K562 (cell line): ENCODE results near the gene GPR39. TPM values are rescaled to one million over a fixed set of nuclear protein-coding genes. Genes with fewer than 3 reads are reported as not detected.

ENCODE experiments used
- ATAC-seq: fragments of 200-7000 bp; cut with Tn5 transposase; 3 replicates; pipeline ENCODE4 v1.9.1; 2020; ENCODE audit warnings: moderate library complexity
- BruUV-seq: library from RNA; stranded (reverse); fragments of 400-500 nt; replicated peaks from 2 replicates; lab custom pipeline; 2021; lab: Mats Ljungman, UMichigan
- CTCF ChIA-PET: fragments of 300-600 bp; formaldehyde crosslinking; extraction: SDS; loops from one replicate; lab custom pipeline; 2021; ENCODE audit warnings: low intra/inter-chr PET ratio; lab: Yijun Ruan, JAX
- POLR2A ChIA-PET: fragments of 300-600, 350-650 bp; sonication (Branson Sonifier 250); formaldehyde crosslinking; extraction: SDS; loops from one replicate; lab custom pipeline; 2021; ENCODE audit warnings: antibody characterized with exemption, inconsistent platforms; lab: Yijun Ruan, JAX
- DNase-seq, 4 experiments: peaks; one replicate each; pipeline versions ENCODE4 v3.0.0 to v3.0.0-alpha.2; 2011 to 2018; ENCODE audit warnings: low spot score in 3 of 4, mixed read lengths in 3 of 4; ENCODE audit errors: extremely low read depth in 1 of 4
- FAIRE-seq: peaks from 2 replicates; lab custom pipeline; 2011; peaks lifted over from hg19 to GRCh38; lab: Jason Lieb, UNC
- H2AFZ ChIP-seq: 2 replicates; pipeline ENCODE4 v1.6.0; 2011; ENCODE audit warnings: low read depth, low read length, control low read depth, inconsistent platforms
- H3K27ac ChIP-seq: fragments of 200-600 bp; 3 replicates; pipeline ENCODE4 v1.8.0; 2011; ENCODE audit warnings: low read depth, mild to moderate bottlenecking, control low read depth, inconsistent platforms, low read length, moderate library complexity, mixed read lengths; ENCODE audit errors: extremely low read depth
- H3K27me3 ChIP-seq, 2 experiments: fragments of 300-600 bp in 1 of 2; 2 replicates in 1 of 2; 3 replicates in 1 of 2; pipeline versions ENCODE4 v1.6.0 to v1.8.0; 2011; ENCODE audit warnings: inconsistent platforms in 2 of 2, low read length in 2 of 2, mild to moderate bottlenecking in 1 of 2, mixed read lengths in 1 of 2, moderate library complexity in 1 of 2; ENCODE audit not compliant: control insufficient read depth in 2 of 2, insufficient read depth in 2 of 2
- H3K36me3 ChIP-seq: fragments of 300-600 bp; 3 replicates; pipeline ENCODE4 v1.8.0; 2011; ENCODE audit warnings: mild to moderate bottlenecking, low read length, inconsistent platforms; ENCODE audit not compliant: control insufficient read depth, insufficient read depth
- H3K4me1 ChIP-seq, 2 experiments: fragments of 200-600 bp in 1 of 2; replicated peaks in 1 of 2; 2 replicates in 1 of 2; 3 replicates in 1 of 2; pipeline versions ENCODE4 v1.5.1 to v1.8.0; 2011; ENCODE audit warnings: inconsistent platforms in 2 of 2, low read length in 2 of 2, mild to moderate bottlenecking in 1 of 2, mixed read lengths in 1 of 2, moderate library complexity in 1 of 2; ENCODE audit not compliant: control insufficient read depth in 2 of 2, insufficient read depth in 2 of 2
- H3K4me2 ChIP-seq: 2 replicates; pipeline ENCODE4 v1.6.1; 2011; ENCODE audit warnings: low read length, control low read depth, inconsistent platforms, mixed read lengths; ENCODE audit not compliant: insufficient read depth
- H3K4me3 ChIP-seq: fragments of 200-600 bp; sonication (generic), shearing (Covaris generic); 2 replicates; pipeline ENCODE4 v1.5.1; 2016; ENCODE audit warnings: control low read depth, inconsistent platforms
- H3K79me2 ChIP-seq: fragments of 200-600 bp; 3 replicates; pipeline ENCODE4 v1.8.0; 2011; ENCODE audit warnings: low read length, inconsistent platforms; ENCODE audit not compliant: control insufficient read depth, insufficient read depth
- H3K9ac ChIP-seq, 2 experiments: 2 replicates each; pipeline versions ENCODE4 v1.6.0 to v1.6.1; 2011; ENCODE audit warnings: low read depth in 2 of 2, low read length in 2 of 2, control low read depth in 1 of 2, inconsistent platforms in 1 of 2, mild to moderate bottlenecking in 1 of 2, mixed read lengths in 1 of 2; ENCODE audit not compliant: insufficient read depth in 1 of 2
- H3K9me1 ChIP-seq: one replicate; pipeline ENCODE4 v1.6.0; 2011; ENCODE audit warnings: inconsistent platforms, mild to moderate bottlenecking, low read length, moderate library complexity; ENCODE audit not compliant: control insufficient read depth, insufficient read depth
- H3K9me3 ChIP-seq: replicated peaks from 2 replicates; pipeline ENCODE4 v1.5.1; 2011; ENCODE audit warnings: low read depth, low read length, inconsistent platforms; ENCODE audit not compliant: control insufficient read depth, insufficient read depth
- H4K20me1 ChIP-seq: replicated peaks from 2 replicates; pipeline ENCODE4 v1.6.1; 2011; ENCODE audit warnings: low read length, inconsistent platforms, mixed read lengths; ENCODE audit not compliant: control insufficient read depth, insufficient read depth
- ATF7 ChIP-seq: fragments of 450-650 bp; IDR thresholded peaks from 2 replicates; pipeline ENCODE4 v1.7.1; 2014; ENCODE audit warnings: mild to moderate bottlenecking, moderate library complexity
- CBFB ChIP-seq: sonication (generic); formaldehyde crosslinking; IDR thresholded peaks from 2 replicates; pipeline ENCODE4 v1.4.0; 2020; ENCODE audit warnings: mild to moderate bottlenecking, missing genetic modification reagents
- FOXJ2 ChIP-seq: fragments of 200-800 bp; sonication (Bioruptor generic); IDR thresholded peaks from 2 replicates; pipeline ENCODE4 v1.6.1; 2016; ENCODE audit warnings: missing genetic modification characterization, missing compliant biosample characterization
- FOXK1 ChIP-seq: sonication (generic); formaldehyde crosslinking; IDR thresholded peaks from 2 replicates; pipeline ENCODE4 v1.8.0; 2022; ENCODE audit warnings: missing genetic modification reagents, mild to moderate bottlenecking, borderline replicate concordance
- HLTF ChIP-seq: fragments of 450-650 bp; IDR thresholded peaks from 2 replicates; pipeline ENCODE4 v1.6.1; 2016
- MBD2 ChIP-seq: sonication (generic); IDR thresholded peaks from 2 replicates; pipeline ENCODE4 v1.6.1; 2016; ENCODE audit warnings: low read depth, borderline replicate concordance
- PHF20 ChIP-seq: fragments of 450-650 bp; IDR thresholded peaks from 2 replicates; pipeline ENCODE4 v1.6.1; 2018; ENCODE audit not compliant: partially characterized antibody
- TCF7L2 ChIP-seq: fragments of 150-350 bp; IDR thresholded peaks from 2 replicates; pipeline ENCODE4 v1.6.1; 2016; ENCODE audit warnings: low read depth, mild to moderate bottlenecking, low read length, moderate library complexity
- TRIM28 ChIP-seq: fragments of 450-650 bp; IDR thresholded peaks from 2 replicates; pipeline ENCODE4 v1.6.1; 2017
- ZZZ3 ChIP-seq: fragments of 450-650 bp; IDR thresholded peaks from 2 replicates; pipeline ENCODE4 v1.6.1; 2016; ENCODE audit warnings: antibody characterized with exemption, mild to moderate bottlenecking, moderate library complexity
- WGBS: fragments of 100-300 bp; shearing (Covaris generic); methylation state at CpG from one replicate; pipeline ENCODE4 v1.1.6; 2016; ENCODE audit warnings: low coverage, mixed read lengths; ENCODE audit not compliant: insufficient coverage; ENCODE audit errors: missing lambda C conversion rate; 5-methylcytosine and 5-hydroxymethylcytosine counted together
- in situ Hi-C: fragments of 300-500 bp; cut with MboI; formaldehyde crosslinking; loops from 4 replicates; pipeline ENCODE4 v1.15.0; 2018; ENCODE audit warnings: inconsistent platforms, mixed read lengths
- intact Hi-C: fragments of 100-400 bp; cut with micrococcal nuclease; formaldehyde crosslinking; loops from 2 replicates; pipeline ENCODE4 v1.14.2; 2022
- polyA plus RNA-seq, 8 experiments: library from polyadenylated mRNA; depleted of rRNA in 4 of 8; stranded (reverse) in 5 of 8; unstranded in 3 of 8; fragments of >200 nt; fragmentation: Nextera tagmentation in 2 of 8; fragmentation: Illumina TruSeq in 1 of 8; extraction: Ambion mirVana in 2 of 8; extraction: Trizol in 1 of 8; gene quantifications; 2 replicates each; pipeline versions ENCODE4 v1.2.1 to v1.2.3, GENCODE V29; 2011 to 2014; ENCODE audit warnings: inconsistent platforms in 1 of 8, missing spikeins in 1 of 8
- total RNA-seq, 7 experiments: library from RNA; depleted of rRNA in 6 of 7; stranded (reverse); fragments of >200 nt in 6 of 7; fragmentation: Illumina TruSeq in 2 of 7; extraction: Trizol in 2 of 7; gene quantifications; 2 replicates each; pipeline versions ENCODE4 v1.2.1 to v1.2.3, GENCODE V29; 2011 to 2021; ENCODE audit warnings: low replicate concordance in 1 of 7
- TF ChIP-seq, protein P1 (sequence below): sonication (generic); formaldehyde crosslinking; IDR thresholded peaks from 2 replicates; pipeline ENCODE4 v1.8.1; 2023; ENCODE audit warnings: mild to moderate bottlenecking, missing genetic modification reagents, moderate library complexity
- TF ChIP-seq, protein P2 (sequence below): sonication (generic); formaldehyde crosslinking; IDR thresholded peaks from 2 replicates; pipeline ENCODE4 v1.8.0; 2022; ENCODE audit warnings: mild to moderate bottlenecking, missing genetic modification reagents

The GPR39 gene
- total and polyA plus RNA-seq, 9 of the 15 experiments (the other 6 are each of a cell fraction or from before 2014, with no cell fraction given) = 0.04 TPM; not detected in 8

DNA sequence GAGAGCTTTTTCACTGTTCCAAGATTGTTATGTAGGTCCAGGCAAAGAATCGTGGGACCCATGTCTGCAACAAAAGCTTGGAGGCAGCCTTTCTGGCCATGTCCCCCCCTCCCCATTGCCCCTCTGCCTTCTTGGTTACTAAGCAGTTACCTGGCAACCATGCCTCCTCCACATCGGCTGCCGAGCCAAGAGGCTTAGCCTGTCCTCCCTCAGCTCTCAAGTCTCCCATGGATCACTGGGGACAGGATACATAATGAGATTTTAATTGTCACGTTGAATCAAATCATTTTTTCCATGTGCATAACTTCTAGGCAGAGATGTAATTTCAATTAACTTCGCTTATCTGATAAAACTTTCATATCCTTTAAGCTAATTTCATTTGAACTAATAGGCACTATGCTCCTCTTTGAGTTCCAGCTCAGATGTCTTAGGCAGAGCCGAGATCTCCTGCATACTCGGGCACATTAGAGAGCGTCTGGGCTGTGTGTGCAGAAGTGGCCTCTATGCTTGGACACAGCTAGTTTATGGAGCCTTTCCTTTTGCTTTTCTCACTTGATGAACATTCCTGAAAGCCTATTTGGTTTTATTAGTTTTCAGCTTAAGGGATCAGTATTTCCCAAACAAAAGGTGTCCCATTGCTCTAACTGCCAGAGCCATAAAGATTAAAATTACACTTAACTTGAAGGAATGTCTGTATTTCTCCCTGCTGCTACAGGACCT, 172.7 kb downstream of the GPR39 start:
- H3K36me3 ChIP-seq = no peaks in the 10 kb centered on the region
- H2AFZ ChIP-seq = no peak overlapping the region
- no peak for DNase-seq
- under 1% methylated on average over 8 of the region's 8 CpGs for WGBS
- no peaks in the 10 kb centered on the region for H3K79me2 ChIP-seq
- ATAC-seq = no peak
- no TSS peak for BruUV-seq
- H4K20me1 ChIP-seq = no peaks in the 10 kb centered on the region
- H3K27me3 ChIP-seq = peaks cover 0 to 6% of the 10 kb centered on the region in 2 experiments; a peak in 3 of 5 replicates
- H3K9me3 ChIP-seq = no peaks in the 10 kb centered on the region
- intact Hi-C loops (no loop called here), in situ Hi-C loops (no loop called here)
- FAIRE-seq = no peak
- no peak overlapping the region for H3K9ac ChIP-seq
- H3K4me3 ChIP-seq = no peak overlapping the region
- ChIA-PET CTCF (no interaction called here), POLR2A (interaction anchor here (0.9 kb wide), 1 partner anchor 9 kb away, joined by 4 read pairs; no protein-coding TSS in a partner anchor)
- no peak overlapping the region for H3K4me2 ChIP-seq
- no peaks in the 10 kb centered on the region for H3K9me1 ChIP-seq
- no peak overlapping the region for H3K27ac ChIP-seq
- TF ChIP-seq ZZZ3 = no peak
- no peak for TF ChIP-seq FOXJ2
- no peak for TF ChIP-seq TCF7L2
- no peak for TF ChIP-seq PHF20
- no peak for TF ChIP-seq HLTF
- TF ChIP-seq ATF7 = no peak
- TF ChIP-seq, protein P1, sequence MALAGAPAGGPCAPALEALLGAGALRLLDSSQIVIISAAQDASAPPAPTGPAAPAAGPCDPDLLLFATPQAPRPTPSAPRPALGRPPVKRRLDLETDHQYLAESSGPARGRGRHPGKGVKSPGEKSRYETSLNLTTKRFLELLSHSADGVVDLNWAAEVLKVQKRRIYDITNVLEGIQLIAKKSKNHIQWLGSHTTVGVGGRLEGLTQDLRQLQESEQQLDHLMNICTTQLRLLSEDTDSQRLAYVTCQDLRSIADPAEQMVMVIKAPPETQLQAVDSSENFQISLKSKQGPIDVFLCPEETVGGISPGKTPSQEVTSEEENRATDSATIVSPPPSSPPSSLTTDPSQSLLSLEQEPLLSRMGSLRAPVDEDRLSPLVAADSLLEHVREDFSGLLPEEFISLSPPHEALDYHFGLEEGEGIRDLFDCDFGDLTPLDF (CRISPR knock-in tag) = no peak
- TF ChIP-seq TRIM28 = no peak
- TF ChIP-seq FOXK1 (CRISPR knock-in tag) = no peak
- no peak for TF ChIP-seq MBD2
- TF ChIP-seq, protein P2, sequence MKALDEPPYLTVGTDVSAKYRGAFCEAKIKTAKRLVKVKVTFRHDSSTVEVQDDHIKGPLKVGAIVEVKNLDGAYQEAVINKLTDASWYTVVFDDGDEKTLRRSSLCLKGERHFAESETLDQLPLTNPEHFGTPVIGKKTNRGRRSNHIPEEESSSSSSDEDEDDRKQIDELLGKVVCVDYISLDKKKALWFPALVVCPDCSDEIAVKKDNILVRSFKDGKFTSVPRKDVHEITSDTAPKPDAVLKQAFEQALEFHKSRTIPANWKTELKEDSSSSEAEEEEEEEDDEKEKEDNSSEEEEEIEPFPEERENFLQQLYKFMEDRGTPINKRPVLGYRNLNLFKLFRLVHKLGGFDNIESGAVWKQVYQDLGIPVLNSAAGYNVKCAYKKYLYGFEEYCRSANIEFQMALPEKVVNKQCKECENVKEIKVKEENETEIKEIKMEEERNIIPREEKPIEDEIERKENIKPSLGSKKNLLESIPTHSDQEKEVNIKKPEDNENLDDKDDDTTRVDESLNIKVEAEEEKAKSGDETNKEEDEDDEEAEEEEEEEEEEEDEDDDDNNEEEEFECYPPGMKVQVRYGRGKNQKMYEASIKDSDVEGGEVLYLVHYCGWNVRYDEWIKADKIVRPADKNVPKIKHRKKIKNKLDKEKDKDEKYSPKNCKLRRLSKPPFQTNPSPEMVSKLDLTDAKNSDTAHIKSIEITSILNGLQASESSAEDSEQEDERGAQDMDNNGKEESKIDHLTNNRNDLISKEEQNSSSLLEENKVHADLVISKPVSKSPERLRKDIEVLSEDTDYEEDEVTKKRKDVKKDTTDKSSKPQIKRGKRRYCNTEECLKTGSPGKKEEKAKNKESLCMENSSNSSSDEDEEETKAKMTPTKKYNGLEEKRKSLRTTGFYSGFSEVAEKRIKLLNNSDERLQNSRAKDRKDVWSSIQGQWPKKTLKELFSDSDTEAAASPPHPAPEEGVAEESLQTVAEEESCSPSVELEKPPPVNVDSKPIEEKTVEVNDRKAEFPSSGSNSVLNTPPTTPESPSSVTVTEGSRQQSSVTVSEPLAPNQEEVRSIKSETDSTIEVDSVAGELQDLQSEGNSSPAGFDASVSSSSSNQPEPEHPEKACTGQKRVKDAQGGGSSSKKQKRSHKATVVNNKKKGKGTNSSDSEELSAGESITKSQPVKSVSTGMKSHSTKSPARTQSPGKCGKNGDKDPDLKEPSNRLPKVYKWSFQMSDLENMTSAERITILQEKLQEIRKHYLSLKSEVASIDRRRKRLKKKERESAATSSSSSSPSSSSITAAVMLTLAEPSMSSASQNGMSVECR (CRISPR knock-in tag) = no peak
- TF ChIP-seq CBFB (CRISPR knock-in tag) = no peak
- H3K4me1 ChIP-seq = no peaks in the 10 kb centered on the region
